Endothelial cell of umbilical vein (primary cell): Measurements from ENCODE around the gene HOXD10. TPM values are rescaled to one million over a fixed set of nuclear protein-coding genes. Genes with fewer than 3 reads are reported as not detected.

Experiments
- BruUV-seq: library from RNA; stranded (reverse); fragments of 400-500 nt; replicated peaks from 2 replicates; lab custom pipeline; 2021; lab: Mats Ljungman, UMichigan
- CTCF ChIA-PET: fragments of 300-600, 350-600 bp; sonication (Branson Sonifier 250); formaldehyde crosslinking; loops from one replicate; lab custom pipeline; 2021; ENCODE audit warnings: antibody characterized with exemption, inconsistent platforms; lab: Charles Lee
- POLR2A ChIA-PET: fragments of 300-600, 350-600 bp; sonication (Branson Sonifier 250); formaldehyde crosslinking; loops from one replicate; lab custom pipeline; 2021; ENCODE audit warnings: antibody characterized with exemption, inconsistent platforms; lab: Charles Lee
- DNase-seq: peaks from one replicate; pipeline ENCODE4 v3.0.0-alpha.2; 2011; ENCODE audit warnings: low read depth, low spot score
- FAIRE-seq: peaks from 2 replicates; lab custom pipeline; 2011; peaks lifted over from hg19 to GRCh38; lab: Jason Lieb, UNC
- H2AFZ ChIP-seq: 2 replicates; pipeline ENCODE4 v1.6.0; 2012; ENCODE audit warnings: low read depth, low read length, control low read depth, inconsistent platforms
- H3K27ac ChIP-seq: 2 replicates; pipeline ENCODE4 v1.5.1; 2011; ENCODE audit warnings: low read depth, mild to moderate bottlenecking, control low read depth, low read length, moderate library complexity; ENCODE audit not compliant: insufficient read depth
- H3K27me3 ChIP-seq, 2 experiments: 2 replicates each; pipeline versions ENCODE4 v1.6.0 to v1.6.1; 2011; ENCODE audit warnings: low read length in 2 of 2, mixed read lengths in 1 of 2; ENCODE audit not compliant: control insufficient read depth in 2 of 2, insufficient read depth in 2 of 2
- H3K36me3 ChIP-seq, 2 experiments: 2 replicates in 1 of 2; 3 replicates in 1 of 2; pipeline ENCODE4 v1.5.1; 2011; ENCODE audit warnings: low read length in 2 of 2, mild to moderate bottlenecking in 1 of 2, moderate library complexity in 1 of 2; ENCODE audit not compliant: control insufficient read depth in 2 of 2, insufficient read depth in 2 of 2; ENCODE audit errors: extremely low read depth in 1 of 2
- H3K4me1 ChIP-seq: 3 replicates; pipeline ENCODE4 v1.5.1; 2011; ENCODE audit warnings: mild to moderate bottlenecking, low read length; ENCODE audit not compliant: control insufficient read depth, insufficient read depth; ENCODE audit errors: extremely low read depth
- H3K4me2 ChIP-seq: 2 replicates; pipeline ENCODE4 v1.6.1; 2011; ENCODE audit warnings: low read length, control low read depth, mixed read lengths; ENCODE audit not compliant: insufficient read depth
- H3K4me3 ChIP-seq, 3 experiments: fragments of 200-600 bp in 1 of 3; sonication (generic), shearing (Covaris generic) in 1 of 3; replicated peaks in 1 of 3; 2 replicates each; pipeline ENCODE4 v1.5.1; 2011 to 2016; ENCODE audit warnings: control low read depth in 3 of 3, low read length in 3 of 3, mild to moderate bottlenecking in 2 of 3, inconsistent platforms in 1 of 3, low read depth in 1 of 3, moderate library complexity in 1 of 3; ENCODE audit not compliant: insufficient read depth in 1 of 3
- H3K79me2 ChIP-seq: 2 replicates; pipeline ENCODE4 v1.6.0; 2012; ENCODE audit warnings: low read length, inconsistent platforms; ENCODE audit not compliant: control insufficient read depth, insufficient read depth
- H3K9ac ChIP-seq: replicated peaks from 2 replicates; pipeline ENCODE3; 2011; ENCODE audit warnings: low read length, control low read depth; ENCODE audit not compliant: insufficient read depth; ENCODE audit errors: extremely low read depth
- H3K9me1 ChIP-seq: replicated peaks from 3 replicates; pipeline ENCODE4 v1.6.0; 2011; ENCODE audit warnings: mild to moderate bottlenecking, low read length; ENCODE audit not compliant: control insufficient read depth, insufficient read depth; ENCODE audit errors: extremely low read depth
- H3K9me3 ChIP-seq: replicated peaks from 2 replicates; pipeline ENCODE4 v1.5.1; 2012; ENCODE audit warnings: low read length, inconsistent platforms; ENCODE audit not compliant: control insufficient read depth, insufficient read depth
- H4K20me1 ChIP-seq: replicated peaks from 2 replicates; pipeline ENCODE3; 2011; ENCODE audit warnings: mild to moderate bottlenecking, low read length; ENCODE audit not compliant: control insufficient read depth, insufficient read depth; ENCODE audit errors: extremely low read depth
- CTCF ChIP-seq, 2 donors: IDR thresholded peaks; 1 replicate in 1 of 2; 2 replicates in 1 of 2; pipeline ENCODE4 v1.5.1; 2011; ENCODE audit warnings: low read length in 2 of 2, mild to moderate bottlenecking in 2 of 2, moderate library complexity in 2 of 2, control low read depth in 1 of 2, inconsistent platforms in 1 of 2, low read depth in 1 of 2; ENCODE audit not compliant: insufficient read depth in 1 of 2; ENCODE audit errors: extremely low read depth in 1 of 2
- EZH2 ChIP-seq: IDR thresholded peaks from 2 replicates; pipeline ENCODE4 v1.6.1; 2012; ENCODE audit warnings: borderline replicate concordance, low read depth, mild to moderate bottlenecking, moderate library complexity, low read length, inconsistent platforms; ENCODE audit not compliant: severe bottlenecking
- GATA2 ChIP-seq: IDR thresholded peaks from 2 replicates; pipeline ENCODE4 v1.7.0; 2011; ENCODE audit warnings: low read depth, mild to moderate bottlenecking, moderate library complexity, mixed read lengths, low read length; ENCODE audit not compliant: insufficient read length, insufficient read depth
- JUN ChIP-seq: IDR thresholded peaks from 2 replicates; pipeline ENCODE4 v1.6.1; 2011; ENCODE audit warnings: borderline replicate concordance, low read depth; ENCODE audit not compliant: insufficient read length, insufficient read depth
- MYC ChIP-seq: IDR thresholded peaks from one replicate; pipeline ENCODE4 v1.6.1; 2011; ENCODE audit warnings: mild to moderate bottlenecking, low read depth, low read length
- POLR2A ChIP-seq: IDR thresholded peaks from 2 replicates; pipeline ENCODE4 v1.6.1; 2012; ENCODE audit warnings: low read depth, mild to moderate bottlenecking, control low read depth, low read length
- POLR2AphosphoS5 ChIP-seq: IDR thresholded peaks from 2 replicates; pipeline ENCODE4 v1.6.1; 2012; ENCODE audit warnings: low read depth, mild to moderate bottlenecking, control low read depth, low read length, moderate library complexity; ENCODE audit not compliant: insufficient read depth
- dilution Hi-C: fragments of 300-500 bp; cut with MboI; formaldehyde crosslinking; loops from one replicate; pipeline ENCODE4 v1.15.0; 2019; ENCODE audit warnings: low sequenced_read_pairs; ENCODE audit not compliant: extremely low pct_ligation_motif_present
- intact Hi-C: fragments of 100-400 bp; cut with micrococcal nuclease; formaldehyde crosslinking; loops from one replicate; pipeline ENCODE4 v1.10.0; 2022
- polyA plus RNA-seq, 4 experiments: library from polyadenylated mRNA; depleted of rRNA in 3 of 4; stranded (reverse) in 3 of 4; unstranded in 1 of 4; fragments of >200 nt; gene quantifications; 2 replicates each; pipeline versions ENCODE4 v1.2.1 to v1.2.3, GENCODE V29; 2011 to 2012; ENCODE audit warnings: missing spikeins in 1 of 4
- total RNA-seq: library from RNA; stranded (reverse); gene quantifications from 2 replicates; pipeline ENCODE4 v1.2.3, GENCODE V29; 2021

The HOXD10 gene
- total and polyA plus RNA-seq, 2 donors (not counting 3 experiments of a cell fraction or from before 2014, with no cell fraction given), result not detected

GRCh38 chr2:176103742-176104315 is 12.7 kb upstream of the HOXD10 start:
- Histone ChIP-seq H3K4me3 (no peak overlapping the region), H3K4me2 (no peak overlapping the region), H3K4me1 (no peaks in the 10 kb centered on the region), H3K9ac (no peak overlapping the region), H3K9me1 (no peaks in the 10 kb centered on the region), H3K79me2 (no peaks in the 10 kb centered on the region), H2AFZ (no peak overlapping the region), H3K27ac (no peak overlapping the region), H4K20me1 (no peaks in the 10 kb centered on the region), H3K36me3 (no peaks in the 10 kb centered on the region), H3K27me3 (peaks cover 84 to 96% of the 10 kb centered on the region in 2 experiments), H3K9me3 (no peaks in the 10 kb centered on the region)
- dilution Hi-C loops (no loop called here), intact Hi-C loops (no loop called here)
- DNase-seq, result no peak
- no TSS peak for BruUV-seq
- POLR2A ChIA-PET, result no interaction called here
- CTCF ChIA-PET, result interaction anchor here (0.5 to 2.4 kb wide), 11 partner anchors 7 to 1404 kb away, joined by 3 to 13 read pairs (median 4); no protein-coding TSS in a partner anchor
- TF ChIP-seq EZH2, result peak; percentile 29
- no peak for TF ChIP-seq POLR2AphosphoS5
- no peak for TF ChIP-seq JUN
- FAIRE-seq, result no peak

- intact Hi-C loops (no loop called here), dilution Hi-C loops (no loop called here)
- Histone ChIP-seq H3K4me1 (no peaks in the 10 kb centered on the region), H3K9me1 (no peaks in the 10 kb centered on the region), H3K79me2 (no peaks in the 10 kb centered on the region), H2AFZ (no peak overlapping the region), H4K20me1 (no peaks in the 10 kb centered on the region), H3K4me2 (no peak overlapping the region), H3K9ac (no peak overlapping the region), H3K27ac (no peak overlapping the region), H3K27me3 (peaks cover 84 to 96% of the 10 kb centered on the region in 2 experiments), H3K9me3 (no peaks in the 10 kb centered on the region), H3K4me3 (no peak overlapping the region), H3K36me3 (no peaks in the 10 kb centered on the region)
- no peak for TF ChIP-seq POLR2AphosphoS5
- TF ChIP-seq POLR2A, result no peak
- peak; percentile 77 for TF ChIP-seq EZH2
- TF ChIP-seq GATA2, result no peak
- TF ChIP-seq MYC, result no peak
- no peak for TF ChIP-seq CTCF (IDR thresholded peaks at IDR 0.05; ENCODE audit: extremely low read depth in 1 of 2, insufficient read depth in 1 of 2, low read depth in 1 of 2, low read length in 2 of 2)
- POLR2A ChIA-PET, result no interaction called here
- BruUV-seq, result no TSS peak
- CTCF ChIA-PET, result interaction anchor here (0.5 to 1.6 kb wide), 9 partner anchors 9 to 853 kb away, joined by 3 to 6 read pairs (median 4); no protein-coding TSS in a partner anchor
- no peak for DNase-seq
- FAIRE-seq, result no peak
Measured at GRCh38 chr2:176104316-176105077, 12.1 kb upstream of the HOXD10 start.
